Left forelimb (tissue), 1 donor: ENCODE data around the gene MICU2.

ENCODE experiments used
- DNase-seq: peaks from one replicate; pipeline ENCODE4 v3.0.0-alpha.2; 2018; ENCODE audit warnings: low spot score

MICU2 gene

GRCh38 chr13:21544515-21544914 is 59.5 kb downstream of the MICU2 start:
- DNase-seq: no peak

DNA sequence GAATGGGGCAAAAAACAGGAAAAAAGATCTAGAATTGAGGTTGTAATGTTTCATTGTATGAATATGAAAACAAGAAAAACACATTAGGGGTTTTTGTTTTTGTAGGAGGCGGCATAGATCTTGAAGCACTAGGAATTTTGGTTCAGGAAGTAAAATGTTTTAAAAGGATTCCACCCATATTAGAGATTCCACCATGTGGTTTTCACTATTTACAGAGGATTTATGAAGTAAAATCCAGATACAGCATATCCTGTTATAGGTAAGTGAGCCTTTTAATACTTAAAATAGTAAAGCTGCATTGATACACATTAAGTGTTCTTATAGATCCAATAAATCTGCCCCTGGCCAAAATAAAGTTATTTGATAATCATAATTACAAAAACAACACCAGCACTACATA is 61.4 kb downstream of the MICU2 start:
- DNase-seq: no peak

- DNase-seq: no peak
These were observed 62.0 kb downstream of the MICU2 start for GRCh38 chr13:21541980-21542379.

DNA sequence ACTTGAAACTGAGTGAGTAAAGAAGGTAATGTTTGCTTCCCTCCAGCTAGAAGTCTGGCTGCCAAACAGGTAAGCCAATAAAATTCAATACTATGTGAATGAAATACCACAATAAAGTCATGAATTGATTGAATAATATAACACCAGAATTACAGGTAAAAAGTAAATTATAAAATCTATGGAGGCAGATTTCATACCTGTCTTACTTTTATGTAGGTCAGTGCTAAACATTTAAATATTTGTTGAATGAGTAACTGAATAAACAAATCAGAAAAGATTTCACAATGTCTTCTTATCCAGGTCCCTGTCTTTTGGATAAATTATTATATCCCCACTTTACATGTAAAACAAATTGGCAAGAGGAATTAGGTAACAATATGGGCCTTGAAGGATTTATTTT is 62.7 kb downstream of the MICU2 start:
- no peak for DNase-seq

- no peak for DNase-seq
These were observed 64.3 kb downstream of the MICU2 start for GRCh38 chr13:21539687-21540086.

DNA sequence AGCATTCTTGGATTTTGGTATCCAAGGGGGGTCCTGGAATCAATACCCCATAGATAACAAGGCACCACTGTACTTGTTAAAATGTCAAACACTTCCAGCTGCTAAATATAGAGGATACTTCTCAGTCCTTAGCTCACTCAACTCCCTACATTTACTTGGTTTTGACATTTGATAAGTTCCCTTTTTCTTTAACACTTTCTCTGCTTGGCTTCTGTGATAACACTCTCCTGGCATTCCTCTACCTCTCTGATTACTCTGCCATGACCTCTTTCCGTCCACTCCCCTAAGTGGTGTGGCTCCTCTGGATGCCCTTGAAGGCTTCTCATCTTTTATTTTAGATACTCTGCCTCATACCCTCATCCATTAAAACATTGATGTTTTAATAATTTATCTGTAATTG is 65.2 kb downstream of the MICU2 start:
- no peak for DNase-seq

DNA sequence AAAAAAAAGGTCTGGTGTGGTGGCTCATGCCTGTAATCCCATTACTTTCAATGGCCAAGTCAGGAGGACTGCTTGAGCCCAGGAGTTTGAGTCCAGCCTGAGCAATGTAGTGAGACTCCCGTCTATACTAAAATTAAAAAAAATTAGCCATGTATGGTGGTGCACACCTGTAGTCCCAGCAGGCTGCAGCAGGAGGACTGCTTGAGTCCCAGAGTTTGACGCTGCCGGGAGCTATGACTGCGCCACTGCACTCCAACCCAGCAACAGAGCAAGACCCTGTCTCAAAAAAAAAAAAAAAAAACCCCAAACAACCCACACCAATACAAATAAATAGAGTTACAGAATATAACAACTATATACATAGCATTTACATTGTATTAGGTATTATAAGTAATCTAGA is 65.7 kb downstream of the MICU2 start:
- no peak for DNase-seq

DNA sequence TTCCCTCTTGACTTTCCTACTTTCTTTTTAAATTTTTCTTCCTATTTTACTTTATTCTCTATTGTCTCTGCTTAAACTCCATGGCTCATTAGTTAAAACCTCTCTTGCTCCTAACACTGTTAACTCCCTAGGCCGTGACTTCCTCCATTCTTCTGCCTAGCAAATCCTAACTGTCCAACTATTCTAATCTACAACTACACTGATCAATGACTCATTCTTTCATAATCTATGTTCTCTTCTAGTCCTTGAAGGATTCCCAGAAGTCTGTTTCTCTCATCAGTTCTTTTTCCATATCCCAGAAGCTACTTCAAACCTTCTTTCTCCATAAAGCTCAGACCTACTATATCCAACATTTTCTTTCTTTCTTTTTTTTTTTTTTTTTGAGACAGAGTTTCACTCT is 66.9 kb downstream of the MICU2 start:
- DNase-seq: no peak

DNA sequence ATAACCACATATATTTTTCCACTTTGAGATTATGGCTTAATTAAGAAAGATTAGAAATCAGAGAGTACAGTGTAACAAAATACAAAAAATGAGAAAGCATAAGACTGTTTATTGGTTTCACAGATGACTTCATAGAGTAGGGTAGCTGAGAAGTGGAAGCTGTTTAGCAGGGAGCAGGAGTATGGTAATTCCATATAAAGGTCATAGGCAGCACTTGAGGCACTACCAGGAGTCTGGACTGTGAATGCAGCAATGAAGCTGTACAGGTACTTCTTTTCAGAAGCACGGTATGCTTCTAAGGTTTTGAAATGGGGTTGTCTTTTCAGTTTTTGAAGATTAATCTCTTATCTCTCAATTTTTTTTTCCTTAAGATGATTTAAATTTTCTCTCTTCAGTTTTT is 69.2 kb downstream of the MICU2 start:
- no peak for DNase-seq

DNA sequence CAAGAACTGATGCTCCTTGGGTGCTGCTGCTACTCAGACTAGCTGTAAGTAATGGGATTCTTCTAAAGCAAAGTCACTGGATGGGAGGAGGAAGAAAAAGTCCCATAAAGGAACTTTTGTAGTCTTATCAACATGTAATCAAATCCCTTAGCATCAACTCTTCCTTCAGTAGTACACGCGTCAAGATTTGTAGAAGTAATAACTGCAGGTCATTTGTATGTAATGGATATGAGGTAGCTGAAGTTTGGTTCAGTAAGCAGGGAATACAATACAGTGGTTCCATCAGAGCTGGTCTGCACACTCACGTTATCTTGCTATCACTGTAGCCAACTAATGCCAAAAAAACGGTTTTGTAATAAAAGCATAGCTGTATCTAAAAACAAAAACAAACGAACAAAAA is 72.5 kb downstream of the MICU2 start:
- DNase-seq: no peak

- no peak for DNase-seq
These were observed 73.3 kb downstream of the MICU2 start for GRCh38 chr13:21530656-21531055.

DNA sequence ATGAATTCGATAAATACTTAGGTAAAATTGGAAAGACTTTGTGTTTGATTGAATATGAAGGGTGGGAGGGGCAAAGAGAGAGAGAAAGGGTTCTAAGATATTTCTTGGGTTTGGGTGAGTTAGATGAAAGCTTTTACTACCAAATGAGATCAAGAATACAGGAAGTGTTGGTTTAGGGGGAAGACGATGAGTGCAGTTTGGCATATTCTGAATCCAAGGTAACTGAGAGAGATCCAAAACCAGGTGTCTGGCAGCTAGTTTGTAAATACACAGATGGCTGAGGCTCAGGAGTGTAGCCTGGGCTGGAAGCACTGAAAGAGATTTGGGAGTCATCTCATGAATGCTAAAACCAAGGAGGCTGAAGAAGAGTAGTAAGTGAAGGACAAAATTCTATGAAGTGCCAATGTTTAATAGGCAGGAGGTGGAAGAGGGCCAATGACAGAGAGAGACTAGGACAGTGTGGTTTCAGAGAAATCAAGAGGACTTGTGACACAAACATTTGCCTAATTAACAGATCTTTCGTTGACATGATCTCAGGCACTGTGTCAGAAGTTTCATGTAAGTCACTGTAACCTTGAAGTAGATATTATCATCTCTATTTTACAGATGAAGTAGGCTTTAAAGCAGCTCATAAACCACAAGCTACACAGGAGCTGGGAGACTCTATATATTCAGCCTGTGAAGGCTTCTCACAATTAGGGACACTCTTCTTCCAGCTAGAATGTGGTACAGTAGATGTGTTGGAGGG is 74.7 kb downstream of the MICU2 start:
- no peak for DNase-seq

GRCh38 chr13:21528616-21529015 is 75.4 kb downstream of the MICU2 start:
- no peak for DNase-seq

- DNase-seq: no peak
These were observed 77.0 kb downstream of the MICU2 start for GRCh38 chr13:21526707-21527540.

DNA sequence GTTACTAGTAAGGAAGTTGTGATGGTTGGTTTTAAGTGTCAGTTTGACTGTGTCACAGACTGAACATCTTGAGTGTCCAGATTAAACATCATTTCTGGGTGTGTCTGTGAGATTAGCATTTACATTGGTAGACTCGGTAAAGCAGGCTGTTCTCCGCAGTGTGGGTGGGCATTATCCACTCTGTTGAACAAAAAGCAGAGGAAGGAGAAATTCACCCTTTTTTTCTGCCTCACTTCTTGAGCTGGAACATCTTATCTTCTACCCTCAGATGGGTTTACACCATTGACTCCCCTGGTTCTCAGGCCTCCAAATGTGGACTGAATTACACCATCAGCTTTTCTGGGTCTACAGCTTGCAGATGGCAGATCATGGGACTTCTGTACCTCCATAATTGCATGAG is 81.1 kb downstream of the MICU2 start:
- no peak for DNase-seq

DNA sequence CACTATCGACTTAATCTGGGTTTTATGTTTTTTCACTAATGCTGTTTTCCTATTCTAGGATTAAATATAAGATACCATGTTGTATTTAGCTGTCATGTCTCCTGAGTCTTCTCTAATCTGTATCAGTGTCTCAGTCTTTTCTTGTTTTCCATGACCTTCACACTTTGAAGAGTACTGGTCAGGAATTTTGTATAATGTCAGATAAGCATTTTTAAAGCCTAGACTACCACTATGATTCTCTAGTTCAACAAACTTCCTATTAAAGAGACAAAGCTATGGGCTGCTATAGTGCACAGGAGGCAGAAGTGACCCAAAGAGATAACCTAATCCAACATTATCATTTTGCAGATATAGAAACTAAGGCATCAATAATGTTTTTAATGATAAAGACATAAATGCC is 81.8 kb downstream of the MICU2 start:
- no peak for DNase-seq

GRCh38 chr13:21518617-21519144 is 85.3 kb downstream of the MICU2 start:
- DNase-seq: no peak

- DNase-seq: no peak
These were observed 86.4 kb downstream of the MICU2 start for GRCh38 chr13:21517576-21517975.

DNA sequence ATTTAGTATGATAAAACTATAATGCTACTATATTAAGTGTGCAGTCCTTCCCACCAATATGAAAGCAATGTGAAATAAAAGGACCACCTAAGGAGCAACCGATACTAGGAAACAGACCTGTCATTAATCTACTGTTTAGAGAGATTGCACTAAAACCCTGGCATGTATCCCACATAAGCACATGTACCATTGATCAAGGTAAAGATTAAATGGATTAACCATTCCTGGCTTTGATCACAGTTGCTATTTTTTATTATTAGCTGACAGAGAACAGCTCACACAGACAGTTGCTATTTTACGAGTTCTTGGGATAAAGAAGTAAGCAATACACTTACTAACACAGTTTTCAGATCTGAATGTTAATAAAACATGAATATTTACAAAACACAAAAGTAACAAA is 87.2 kb downstream of the MICU2 start:
- DNase-seq: no peak

GRCh38 chr13:21511849-21512248 is 92.1 kb downstream of the MICU2 start:
- DNase-seq: no peak

DNA sequence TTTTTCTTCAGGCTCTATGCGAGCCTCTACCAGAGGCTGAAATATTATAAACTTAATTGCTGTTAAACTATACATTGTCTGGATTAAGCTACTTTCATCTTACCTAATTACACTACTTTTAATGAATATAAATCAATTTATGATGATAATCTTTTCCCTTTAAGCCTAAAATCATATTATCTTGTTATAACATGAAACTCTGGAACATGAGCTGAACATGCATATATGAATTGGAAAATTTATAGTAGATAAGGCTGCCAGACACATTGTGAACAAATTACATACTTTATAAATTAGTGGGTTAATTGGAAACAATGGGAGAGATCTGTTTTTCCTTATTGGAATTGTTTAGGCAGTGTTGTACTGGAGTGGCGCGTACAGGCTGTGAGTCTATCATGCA is 99.6 kb downstream of the MICU2 start:
- no peak for DNase-seq

GRCh38 chr13:21501686-21502085 is 102.3 kb downstream of the MICU2 start:
- no peak for DNase-seq

- DNase-seq: no peak
These were observed 117.6 kb downstream of the MICU2 start for GRCh38 chr13:21486322-21486721.
